Measurements from ENCODE around the gene TMED7.
"Not testable (repeated sequence)": the region's sequence is repeated elsewhere in the genome, so short reads cannot be mapped to it uniquely, and the experiment has no call there.

The TMED7 gene

DNA sequence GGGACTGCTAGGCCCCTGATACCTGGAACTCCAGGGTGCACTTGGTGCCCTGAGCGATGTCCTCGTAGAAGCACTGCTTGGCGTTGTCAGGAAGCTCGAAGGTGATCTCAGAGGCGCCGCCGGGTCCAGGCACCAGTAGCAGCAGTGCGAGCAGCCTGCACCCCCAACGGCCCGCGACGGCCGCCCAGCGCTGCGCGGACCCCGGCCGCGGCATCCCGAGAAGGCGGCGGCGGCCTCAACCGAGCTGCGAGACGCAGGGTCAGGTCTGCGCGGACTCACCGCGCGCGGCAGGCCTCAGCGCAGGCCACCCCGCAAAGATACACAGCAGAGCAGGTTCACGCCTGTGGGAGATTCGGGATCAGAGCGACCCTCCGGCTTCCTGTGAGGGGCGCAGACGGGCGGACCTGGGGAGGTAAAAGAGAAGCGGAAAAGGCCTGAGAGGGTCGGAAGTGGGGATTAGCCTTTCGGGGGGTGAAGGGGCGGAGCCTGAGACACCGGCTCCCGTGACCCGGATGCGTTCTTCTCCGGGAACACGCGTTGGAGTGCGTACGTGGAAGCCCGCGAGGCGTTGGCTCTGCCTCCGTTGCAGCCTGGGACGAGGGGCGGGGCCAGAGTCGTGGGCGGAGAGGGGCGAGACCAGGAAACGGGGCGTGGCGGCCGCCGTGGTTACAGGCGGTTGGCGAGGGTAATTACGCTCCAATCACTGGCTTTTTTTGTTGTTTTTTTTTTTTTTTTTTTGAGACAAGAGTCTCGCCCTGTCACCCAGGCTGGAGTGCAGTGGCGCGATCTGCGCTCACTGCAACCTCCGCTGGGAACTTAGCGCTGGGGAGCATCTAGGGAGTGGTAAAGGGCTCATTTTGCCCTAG is at the start of gene TMED7:
TMED7 (minus strand) TSS at position 458 of the 866 bp plus-strand sequence; CDS start at position 214, 244 bp downstream.
- peak; percentile 99 for DNase-seq (ENCODE audit: low read depth)

- not testable (repeated sequence) for DNase-seq (ENCODE audit: low read depth)
Measured at GRCh38 chr5:115674782-115675181, 48.9 kb upstream of the TMED7 start.

DNA sequence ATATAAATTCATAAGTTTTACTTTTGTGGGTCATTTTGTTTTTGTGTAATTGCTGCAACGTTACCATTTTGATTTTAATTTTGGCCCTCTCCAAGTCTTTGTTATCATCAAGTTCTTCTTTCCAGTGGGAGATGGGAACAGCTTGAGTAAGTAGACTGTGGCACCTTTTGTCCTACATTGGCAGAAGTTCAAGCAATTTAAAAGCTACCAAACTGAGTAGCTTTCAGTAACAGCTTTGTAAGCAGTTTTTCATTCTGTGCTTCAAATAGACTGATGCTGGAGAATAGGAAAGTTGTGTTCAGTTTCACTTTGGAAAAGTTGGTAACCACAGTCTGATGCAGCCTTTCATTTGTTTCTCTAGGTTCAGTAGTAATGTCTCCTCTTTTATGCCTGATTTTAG is 47.8 kb upstream of the TMED7 start:
- DNase-seq (ENCODE audit: low read depth) = no peak

GRCh38 chr5:115671939-115672338 is 46.1 kb upstream of the TMED7 start:
- no peak for DNase-seq (ENCODE audit: low read depth)

DNA sequence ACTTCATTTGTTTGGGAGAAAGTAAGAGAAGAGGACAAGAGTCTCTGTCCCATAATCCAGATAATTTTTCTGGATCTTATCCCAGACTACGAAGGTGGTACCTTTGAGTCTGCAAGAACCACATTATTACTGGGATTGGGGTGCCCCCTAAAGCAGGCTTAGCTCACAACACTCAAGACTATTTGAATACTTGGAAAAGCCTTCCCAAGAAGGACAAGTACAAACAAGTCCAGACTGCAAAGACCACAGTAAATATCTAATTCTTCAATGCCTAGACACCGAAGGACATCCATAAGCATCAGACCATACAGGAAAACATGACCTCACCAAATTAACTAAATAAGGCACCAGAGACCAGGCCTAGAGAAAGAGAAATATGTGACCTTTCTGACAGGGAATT is 40.2 kb upstream of the TMED7 start:
- peak; percentile 34 for DNase-seq (ENCODE audit: low read depth)

DNA sequence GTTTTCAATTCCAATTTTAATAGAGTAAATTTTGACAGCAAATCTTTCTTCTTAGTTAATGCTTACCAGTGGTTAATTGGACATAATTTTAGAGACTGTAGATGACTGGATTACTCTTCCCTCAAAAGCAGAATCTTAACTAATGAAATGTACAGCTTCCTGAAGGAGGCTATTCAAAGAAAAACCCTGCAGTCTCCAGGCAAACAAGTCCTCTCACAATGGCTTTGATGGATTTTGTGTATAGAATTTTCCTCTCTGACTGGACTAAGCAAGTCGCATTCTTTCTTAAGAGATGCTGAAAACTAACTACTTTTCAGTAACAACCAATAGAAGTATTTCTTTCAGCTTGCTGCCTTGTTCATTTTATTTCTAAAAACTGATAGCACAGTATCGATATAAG is 35.7 kb upstream of the TMED7 start:
- DNase-seq (ENCODE audit: low read depth) = no peak

- peak; percentile 58 for DNase-seq (ENCODE audit: low read depth)
Measured at GRCh38 chr5:115661101-115661500, 35.3 kb upstream of the TMED7 start.

- peak; percentile 94 for DNase-seq (ENCODE audit: low read depth)
Measured at GRCh38 chr5:115657881-115658233, 32.0 kb upstream of the TMED7 start.

GRCh38 chr5:115657125-115657880 is 31.5 kb upstream of the TMED7 start:
- no peak for DNase-seq (ENCODE audit: low read depth)

GRCh38 chr5:115656404-115656803 is 30.6 kb upstream of the TMED7 start:
- peak; percentile 35 for DNase-seq (ENCODE audit: low read depth)

DNA sequence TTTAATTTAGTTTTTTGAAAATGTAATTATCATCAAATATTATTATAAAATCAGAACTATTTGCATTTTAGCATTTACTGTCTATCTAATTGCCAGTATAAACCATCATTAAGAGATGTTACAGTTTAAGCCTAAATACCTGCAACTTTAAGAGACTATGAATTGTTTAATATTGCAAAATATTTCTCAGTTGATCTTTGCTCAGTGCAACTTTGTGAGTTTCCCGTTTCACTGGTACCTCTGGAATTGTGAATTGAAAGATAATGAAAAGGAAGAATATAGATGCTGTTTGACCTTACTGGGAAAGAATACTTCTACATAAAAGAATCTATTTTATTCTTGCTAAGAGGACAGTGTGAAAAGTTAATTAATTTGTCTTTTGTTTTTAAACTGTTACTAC is 30.2 kb upstream of the TMED7 start:
- DNase-seq (ENCODE audit: low read depth) = no peak

GRCh38 chr5:115649541-115649940 is 23.7 kb upstream of the TMED7 start:
- peak; percentile 53 for DNase-seq (ENCODE audit: low read depth)

GRCh38 chr5:115648056-115648455 is 22.2 kb upstream of the TMED7 start:
- DNase-seq (ENCODE audit: low read depth) = no peak

DNA sequence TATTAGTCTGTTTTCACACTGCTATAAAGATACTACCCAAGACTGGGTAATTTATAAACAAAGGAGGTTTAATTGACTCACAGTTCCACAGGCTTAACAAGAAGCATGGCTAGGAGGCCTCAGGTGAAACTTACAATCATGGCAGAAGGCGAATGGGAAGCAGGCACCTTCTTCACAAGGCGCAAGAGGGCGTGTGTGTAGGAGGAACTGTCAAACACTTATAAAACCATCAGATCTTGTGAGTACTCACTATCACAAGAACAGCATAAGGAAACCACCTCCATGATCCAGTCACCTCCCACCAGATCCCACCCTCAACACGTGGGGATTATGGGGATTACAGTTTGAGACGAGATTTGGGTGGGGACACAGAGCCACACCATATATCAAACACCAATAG is 19.6 kb upstream of the TMED7 start:
- not testable (repeated sequence) for DNase-seq (ENCODE audit: low read depth)

DNA sequence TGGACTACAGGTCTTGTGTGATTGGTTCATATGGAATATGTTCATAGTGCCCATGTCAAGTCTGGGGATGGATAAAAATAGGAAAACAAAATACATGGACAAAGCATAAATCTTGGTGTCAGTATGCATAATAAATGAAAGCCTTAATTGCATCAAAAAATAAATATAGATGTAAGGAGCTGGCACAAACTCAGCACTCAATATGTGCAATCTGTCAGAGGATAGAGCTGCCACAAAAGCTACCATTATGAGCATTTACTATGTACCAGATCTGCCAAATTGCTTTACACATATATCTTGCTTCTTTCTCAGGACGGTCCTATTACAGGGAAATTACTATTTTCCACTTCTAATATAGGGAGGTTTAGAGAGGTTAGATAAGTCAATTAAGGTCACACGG is 18.2 kb upstream of the TMED7 start:
- DNase-seq (ENCODE audit: low read depth) = no peak

DNA sequence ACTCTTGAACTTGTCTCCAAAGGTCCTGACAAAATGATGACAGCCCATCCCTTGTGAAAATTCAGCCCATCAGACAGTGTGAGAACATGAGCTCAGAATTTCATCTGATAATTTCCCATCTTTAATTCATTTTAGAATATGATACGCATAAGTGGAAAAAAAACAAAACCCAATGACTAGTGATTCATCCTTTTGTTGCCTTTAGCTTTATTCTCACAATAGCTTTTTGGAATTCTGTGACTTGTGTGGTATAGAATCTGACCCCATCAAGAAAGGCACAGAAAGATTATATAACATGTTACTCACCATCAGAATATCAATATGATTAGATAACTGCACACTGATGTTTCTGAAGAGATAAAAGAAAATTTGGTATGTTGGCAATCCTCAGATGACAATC is 16.1 kb upstream of the TMED7 start:
- peak; percentile 45 for DNase-seq (ENCODE audit: low read depth)

GRCh38 chr5:115640274-115640673 is 14.4 kb upstream of the TMED7 start:
- no peak for DNase-seq (ENCODE audit: low read depth)

DNA sequence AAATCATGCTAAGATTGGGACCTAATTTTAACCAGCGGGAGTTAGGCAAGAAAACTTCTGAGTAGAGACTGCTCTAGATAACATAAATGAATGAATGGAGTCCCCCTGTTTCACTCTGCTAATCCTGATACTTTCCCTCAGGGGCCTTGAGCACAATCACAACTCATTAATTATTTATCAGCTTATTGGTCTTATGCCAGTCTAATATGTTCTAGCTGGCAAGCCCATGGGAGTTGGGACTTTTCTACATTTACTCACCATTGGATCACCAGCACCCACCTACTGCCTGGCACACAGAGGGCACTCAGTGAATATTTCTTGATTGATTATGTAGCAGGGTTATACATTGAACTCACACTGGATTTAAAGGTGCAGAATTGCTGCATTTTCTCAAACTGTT is 13.5 kb upstream of the TMED7 start:
- no peak for DNase-seq (ENCODE audit: low read depth)

GRCh38 chr5:115637507-115637906 is 11.7 kb upstream of the TMED7 start:
- no peak for DNase-seq (ENCODE audit: low read depth)

DNA sequence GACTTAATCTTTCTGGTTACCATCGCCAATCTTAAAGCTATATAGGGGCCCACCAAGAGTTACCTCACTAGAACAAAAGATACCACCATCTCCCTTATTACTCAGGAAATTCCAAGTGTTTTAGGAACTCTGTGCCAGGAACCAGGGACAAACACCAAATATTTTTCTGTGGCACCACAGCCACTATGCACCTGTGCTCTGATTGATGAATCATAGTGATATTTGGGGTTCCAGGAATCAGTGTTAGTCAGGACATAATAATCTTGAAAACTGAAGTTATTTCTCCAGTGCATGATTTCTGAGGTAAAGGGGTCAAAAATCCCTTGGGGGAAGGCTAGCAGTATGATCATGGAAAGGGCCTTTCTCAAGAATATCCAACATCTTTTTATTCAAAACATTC is 10.2 kb upstream of the TMED7 start:
- DNase-seq (ENCODE audit: low read depth) = no peak

DNA sequence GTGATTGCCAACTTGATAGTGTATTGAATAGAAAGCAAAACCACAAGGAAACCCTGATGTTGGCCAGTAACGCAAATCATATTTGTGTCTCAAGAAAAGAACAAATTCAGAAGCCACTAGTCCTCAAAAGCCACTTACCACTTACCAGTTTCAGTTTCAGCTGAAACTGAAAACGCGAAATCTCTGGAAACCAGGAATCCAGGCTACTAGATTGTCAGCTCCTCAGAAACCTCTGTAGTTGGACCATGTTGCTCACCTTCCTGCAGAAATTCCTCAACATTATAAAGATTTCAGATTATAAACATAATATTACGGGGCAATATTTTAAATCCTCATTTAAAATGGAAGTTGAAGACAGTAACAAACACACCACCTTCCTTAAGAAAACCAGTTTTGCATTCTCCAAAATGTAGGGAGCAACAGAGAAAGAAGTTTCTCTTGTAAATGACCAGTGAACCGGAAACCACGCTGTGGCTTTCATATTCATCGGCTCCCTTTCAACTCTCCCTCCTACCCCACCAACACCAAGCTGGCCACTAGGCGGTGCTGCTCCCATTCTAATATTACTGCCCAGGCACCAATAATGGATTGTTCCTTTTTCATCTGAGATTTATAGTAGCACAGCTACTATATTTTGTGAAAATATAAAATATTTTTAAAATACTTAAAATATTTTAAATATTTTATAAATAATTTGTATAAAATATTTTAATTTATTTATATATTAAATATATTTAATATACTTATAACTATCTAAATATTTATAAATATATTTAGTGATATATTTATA is 8.7 kb upstream of the TMED7 start:
- peak; percentile 83 for DNase-seq (ENCODE audit: low read depth)

DNA sequence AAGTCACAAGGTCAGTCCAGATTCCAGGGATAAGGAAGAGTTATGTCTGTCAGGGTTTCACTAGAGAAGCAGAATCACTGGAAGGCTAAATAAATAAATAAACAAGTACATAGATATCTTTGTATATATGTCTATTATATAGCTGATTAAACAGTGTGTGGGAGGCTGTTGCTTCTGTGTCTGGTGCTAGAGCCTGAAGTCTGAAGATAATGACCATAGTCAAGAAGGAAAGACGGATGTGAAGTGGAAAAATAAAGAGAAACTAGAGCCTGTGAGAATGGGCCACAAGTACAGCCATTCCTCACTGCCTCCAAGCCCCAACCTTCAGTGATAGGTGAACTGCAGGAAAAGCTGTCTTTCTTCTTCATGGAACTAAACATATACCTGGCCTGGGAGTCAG is 4.1 kb upstream of the TMED7 start:
- no peak for DNase-seq (ENCODE audit: low read depth)
